Right cardiac atrium (tissue), 5 donors: Measurements from ENCODE around the gene NAV1. TPM values are rescaled to one million over a fixed set of nuclear protein-coding genes. Genes with fewer than 3 reads are reported as not detected.

ENCODE experiments used
- ATAC-seq, 2 donors: fragments of 200-7000 bp; cut with Tn5 transposase; one replicate each; pipeline versions ENCODE4 v1.8.0 to v1.9.1; 2020; ENCODE audit warnings: moderate library complexity in 2 of 2, mild to moderate bottlenecking in 1 of 2
- DNase-seq, 3 donors: peaks; one replicate each; pipeline ENCODE4 v3.0.0-alpha.2; 2020
- H3K27ac ChIP-seq: one replicate; pipeline ENCODE4 v1.5.1; 2013; ENCODE audit warnings: mild to moderate bottlenecking, low read length, control low read depth, moderate library complexity
- H3K27me3 ChIP-seq: one replicate; pipeline ENCODE4 v1.6.1; 2013; ENCODE audit not compliant: control insufficient read depth, insufficient read depth
- H3K4me1 ChIP-seq: one replicate; pipeline ENCODE4 v1.6.1; 2013; ENCODE audit warnings: low read length; ENCODE audit not compliant: control insufficient read depth, insufficient read depth
- H3K4me3 ChIP-seq: one replicate; pipeline ENCODE4 v1.5.1; 2013; ENCODE audit warnings: low read length, control low read depth
- H3K9me3 ChIP-seq: one replicate; pipeline ENCODE4 v1.6.1; 2013; ENCODE audit warnings: low read length; ENCODE audit not compliant: control insufficient read depth
- WGBS: extraction: QIAGEN DNeasy Blood & Tissue Kit; methylation state at CpG from one replicate; pipeline ENCODE4 v1.1.7; 2013; 5-methylcytosine and 5-hydroxymethylcytosine counted together
- intact Hi-C, 4 donors: fragments of 100-400 bp; cut with DNase I; formaldehyde crosslinking; loops; one replicate each; pipeline versions ENCODE4 v1.11.0 to v1.14.0; 2022 to 2023
- polyA plus RNA-seq: library from polyadenylated mRNA; stranded (reverse); fragments of 200-250 nt; gene quantifications from one replicate; pipeline ENCODE4 v1.2.3, GENCODE V29; 2013
- total RNA-seq, 4 donors: library from RNA; stranded (reverse); fragmentation: NEBNext Ultra II Directional; extraction: Animal tissue kit (Norgen Biotek cat#: 25700); gene quantifications; one replicate each; pipeline ENCODE4 v1.2.1, GENCODE V29; 2021
- donor health status: healthy with polysubstance abuse.
- donor health status: DM: no; HTN: yes; CAD: no.
- donor health status: DM: no; HTN: no; CAD: no.
- donor health status: DM: no; HTN: yes; CAD: no; lungs with severe emphysema.
- donor health status: DM: yes; HTN: yes; CAD: no.

Gene NAV1
- total and polyA plus RNA-seq, 5 donors: 8.0 to 29.1 (median 16.7) TPM

GRCh38 chr1:201583663-201584062, 44.7 kb downstream of the NAV1 start:
- Histone ChIP-seq H3K9me3 (no peaks in the 10 kb centered on the region), H3K27me3 (no peaks in the 10 kb centered on the region), H3K4me1 (peaks cover 7% of the 10 kb centered on the region), H3K27ac (no peak overlapping the region), H3K4me3 (no peak overlapping the region)
- intact Hi-C loops: no loop called here
- WGBS: 64% methylated on average over 3 of the region's 3 CpGs
- DNase-seq (no peak), ATAC-seq (peak; percentile 31 to 50)

- ATAC-seq (peak; percentile 69 to 88), DNase-seq (peak; percentile 60 to 88 (median 68))
- peaks cover 7% of the 10 kb centered on the region for H3K4me1 ChIP-seq
- intact Hi-C loops: no loop called here
- H3K4me3 ChIP-seq: no peak overlapping the region
- no peaks in the 10 kb centered on the region for H3K27me3 ChIP-seq
- 54% methylated on average over 6 of the region's 6 CpGs for WGBS
- no peak overlapping the region for H3K27ac ChIP-seq
- no peaks in the 10 kb centered on the region for H3K9me3 ChIP-seq
Measured at GRCh38 chr1:201584471-201585092, 45.7 kb downstream of the NAV1 start.

GRCh38 chr1:201585093-201585483, 46.2 kb downstream of the NAV1 start:
- no peak for ATAC-seq
- H3K27ac ChIP-seq: no peak overlapping the region
- intact Hi-C loops: no loop called here

GRCh38 chr1:201585901-201586300, 47.0 kb downstream of the NAV1 start:
- no peaks in the 10 kb centered on the region for H3K27me3 ChIP-seq
- no peak for ATAC-seq

More at GRCh38 chr1:201585093-201585483, 46.2 kb downstream of the NAV1 start:
- no peak for DNase-seq
- H3K4me1 ChIP-seq: peaks cover 7% of the 10 kb centered on the region
- H3K9me3 ChIP-seq: no peaks in the 10 kb centered on the region
- no peak overlapping the region for H3K4me3 ChIP-seq
- 70% methylated on average over 3 of the region's 3 CpGs for WGBS
- H3K27me3 ChIP-seq: no peaks in the 10 kb centered on the region

GRCh38 chr1:201586806-201587205, 47.9 kb downstream of the NAV1 start:
- H3K4me3 ChIP-seq: no peak overlapping the region
- H3K9me3 ChIP-seq: no peaks in the 10 kb centered on the region
- ATAC-seq (no peak), DNase-seq (no peak)
- 95% methylated on average over 5 of the region's 5 CpGs for WGBS
- peaks cover 7% of the 10 kb centered on the region for H3K4me1 ChIP-seq
- no peaks in the 10 kb centered on the region for H3K27me3 ChIP-seq
- intact Hi-C loops: no loop called here
- no peak overlapping the region for H3K27ac ChIP-seq

More at GRCh38 chr1:201585901-201586300, 47.0 kb downstream of the NAV1 start:
- 73% methylated on average over 3 of the region's 3 CpGs for WGBS
- H3K4me3 ChIP-seq: no peak overlapping the region
- DNase-seq: no peak
- peaks cover 7% of the 10 kb centered on the region for H3K4me1 ChIP-seq
- H3K9me3 ChIP-seq: no peaks in the 10 kb centered on the region
- H3K27ac ChIP-seq: no peak overlapping the region
- intact Hi-C loops: no loop called here

- intact Hi-C loops: no loop called here
- Histone ChIP-seq H3K4me1 (peaks cover 7% of the 10 kb centered on the region), H3K4me3 (no peak overlapping the region), H3K27me3 (no peaks in the 10 kb centered on the region), H3K9me3 (no peaks in the 10 kb centered on the region), H3K27ac (no peak overlapping the region)
- 97% methylated on average over 1 of the region's 1 CpG for WGBS
- ATAC-seq (no peak), DNase-seq (no peak)
Measured at GRCh38 chr1:201587729-201588128, 48.8 kb downstream of the NAV1 start.

Other genes starting within 250 kb of the NAV1 start
- gene TNNT2, start 161.4 kb upstream of the NAV1 start, total RNA-seq: 1,000 to 10,000 TPM; 5,203 to 7,292 (median 7,185) TPM
- 16,707 TPM for gene TNNT2, start 161.4 kb upstream of the NAV1 start, polyA plus RNA-seq
- 1 to 10 TPM; 1.3 to 4.0 (median 2.4) TPM for gene LAD1, start 139.8 kb upstream of the NAV1 start, total RNA-seq
- gene LAD1, start 139.8 kb upstream of the NAV1 start, polyA plus RNA-seq: 5.0 TPM
- 100 to 1,000 TPM in 2 of 4 donors, 10 to 100 TPM in 2; 77.9 to 215 (median 100) TPM for gene TNNI1, start 117.4 kb upstream of the NAV1 start, total RNA-seq
- 81.3 TPM for gene TNNI1, start 117.4 kb upstream of the NAV1 start, polyA plus RNA-seq
- 10 to 100 TPM; 21.8 to 47.4 (median 29.9) TPM for gene PHLDA3, start 69.9 kb upstream of the NAV1 start, total RNA-seq
- 18.1 TPM for gene PHLDA3, start 69.9 kb upstream of the NAV1 start, polyA plus RNA-seq
- 100 to 1,000 TPM in 3 of 4 donors, 10 to 100 TPM in 1; 97.2 to 343 (median 132) TPM for gene CSRP1, start 32.0 kb upstream of the NAV1 start, total RNA-seq
- 121 TPM for gene CSRP1, start 32.0 kb upstream of the NAV1 start, polyA plus RNA-seq